Measurements from ENCODE around the gene NGEF. TPM values are rescaled to one million over a fixed set of nuclear protein-coding genes. Genes with fewer than 3 reads are reported as not detected.

NGEF gene
- total RNA-seq, 2 experiments from 2014 or later: 0.63 TPM; not detected in 1

GRCh38 chr2:233035426-233036161, 22.5 kb upstream of the NGEF start:
- Mint-ChIP-seq H3K4me3 (no peak overlapping the region), H3K9me3 (no peaks in the 10 kb centered on the region), H3K4me1 (ENCODE audit: low read depth) (no peaks in the 10 kb centered on the region), H3K27ac (no peak overlapping the region), H3K27me3 (no peaks in the 10 kb centered on the region), H3K36me3 (ENCODE audit: low read depth) (no peaks in the 10 kb centered on the region)
- intact Hi-C loops (cut with micrococcal nuclease): no loop called here
- TF ChIP-seq CTCF (IDR thresholded peaks at IDR 0.05): no peak
- ChIA-PET CTCF (no interaction called here), POLR2A (no interaction called here)
- DNase-seq: no peak
- no peak for ATAC-seq

- no peaks in the 10 kb centered on the region for H3K4me1 Mint-ChIP-seq (ENCODE audit: low read depth)
- no peaks in the 10 kb centered on the region for H3K9me3 Mint-ChIP-seq
- no peak overlapping the region for H3K27ac Mint-ChIP-seq
- DNase-seq (no peak), ATAC-seq (no peak)
- CTCF ChIA-PET: interaction anchor here (3.4 kb wide), 1 partner anchor 19 kb away, joined by 20 read pairs; no protein-coding TSS in a partner anchor
- POLR2A ChIA-PET: interaction anchor here (0.8 kb wide), 1 partner anchor 26 kb away, joined by 3 read pairs; the partner anchor contains the start of gene INPP5D
- intact Hi-C loops (cut with micrococcal nuclease): no loop called here
- H3K4me3 Mint-ChIP-seq: no peak overlapping the region
- no peak for TF ChIP-seq CTCF (IDR thresholded peaks at IDR 0.05)
- no peaks in the 10 kb centered on the region for H3K27me3 Mint-ChIP-seq
- no peaks in the 10 kb centered on the region for H3K36me3 Mint-ChIP-seq (ENCODE audit: low read depth)
Measured at GRCh38 chr2:233034091-233034882, 21.2 kb upstream of the NGEF start.

- Mint-ChIP-seq H3K36me3 (ENCODE audit: low read depth) (no peaks in the 10 kb centered on the region), H3K9me3 (no peaks in the 10 kb centered on the region), H3K27ac (no peak overlapping the region), H3K4me1 (ENCODE audit: low read depth) (no peaks in the 10 kb centered on the region), H3K4me3 (no peak overlapping the region), H3K27me3 (no peaks in the 10 kb centered on the region)
- DNase-seq (no peak), ATAC-seq (no peak)
- CTCF ChIA-PET: interaction anchor here (3.4 kb wide), 1 partner anchor 20 kb away, joined by 20 read pairs; no protein-coding TSS in a partner anchor
- POLR2A ChIA-PET: no interaction called here
- intact Hi-C loops (cut with micrococcal nuclease): no loop called here
- TF ChIP-seq CTCF (IDR thresholded peaks at IDR 0.05): no peak
Measured at GRCh38 chr2:233033672-233034071, 20.6 kb upstream of the NGEF start.

GRCh38 chr2:233032551-233033320, 19.7 kb upstream of the NGEF start, which contains the start of gene NEU2:
NEU2 (plus strand) TSS chr2:233032672; CDS start chr2:233032672, 0 bp downstream.
- intact Hi-C loops (cut with micrococcal nuclease): no loop called here
- no peaks in the 10 kb centered on the region for H3K4me1 Mint-ChIP-seq (ENCODE audit: low read depth)
- CTCF ChIA-PET: interaction anchor here (0.6 to 3.4 kb wide), 3 partner anchors 9 to 462 kb away, joined by 3 to 20 read pairs (median 4); no protein-coding TSS in a partner anchor
- H3K9me3 Mint-ChIP-seq: no peaks in the 10 kb centered on the region
- H3K27me3 Mint-ChIP-seq: no peaks in the 10 kb centered on the region
- H3K27ac Mint-ChIP-seq: no peak within 1 kb of the TSS
- no peak within 1 kb of the TSS for H3K4me3 Mint-ChIP-seq
- H3K36me3 Mint-ChIP-seq (ENCODE audit: low read depth): no peaks in the 10 kb centered on the region
- DNase-seq (no peak), ATAC-seq (no peak)
- TF ChIP-seq CTCF (IDR thresholded peaks at IDR 0.05): no peak
- POLR2A ChIA-PET: no interaction called here
